Stimulated activated CD8-positive, alpha-beta memory T cell treated with anti-CD3 and anti-CD28 coated beads, Interleukin-7, amount 100 ng/mL, for 1 hour (primary cell): ENCODE results near the gene WTIP.
"Not testable (repeated sequence)": the region's sequence is repeated elsewhere in the genome, so short reads cannot be mapped to it uniquely, and the experiment has no call there.

Experiments
- DNase-seq, 2 donors: peaks; one replicate each; pipeline ENCODE4 v3.0.0-alpha.2; 2020; ENCODE audit warnings: low read depth in 2 of 2

The WTIP gene

DNA sequence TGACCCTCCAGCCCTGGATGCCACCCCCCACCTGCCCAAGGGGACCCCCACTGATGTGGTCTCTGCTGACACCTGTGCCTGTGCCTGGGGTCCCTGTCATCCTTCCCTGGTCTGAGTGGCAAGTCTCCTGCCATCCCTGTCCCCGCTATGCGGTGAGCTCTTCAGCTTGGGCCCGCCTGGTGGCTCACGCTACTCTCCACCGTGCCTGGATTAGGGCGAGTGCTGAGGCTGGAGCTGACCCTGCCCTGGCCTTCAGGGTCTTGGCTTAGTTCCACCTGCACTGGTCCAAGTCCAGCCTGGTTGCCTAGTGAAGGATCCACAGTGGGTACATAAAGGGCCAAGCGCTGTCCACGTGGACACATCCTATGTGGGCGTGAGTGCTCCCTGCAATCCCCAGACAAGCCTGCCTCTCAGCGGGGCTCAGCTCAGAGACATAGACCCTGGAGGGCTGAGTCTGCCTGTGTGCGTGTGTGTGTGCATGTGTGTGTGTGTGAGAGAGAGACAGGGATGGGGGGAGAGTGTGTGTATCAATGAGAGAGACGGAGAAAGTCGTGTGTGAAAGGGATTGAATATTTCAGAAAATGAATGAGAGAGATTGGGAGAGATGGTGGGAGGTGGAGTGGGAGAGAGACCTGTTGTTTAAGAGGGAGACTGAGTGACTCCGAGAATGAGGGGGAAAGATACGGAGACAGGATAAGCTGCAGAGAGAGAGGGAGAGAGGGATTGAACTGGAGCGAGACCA, 22.1 kb downstream of the WTIP start:
- DNase-seq: no peak

DNA sequence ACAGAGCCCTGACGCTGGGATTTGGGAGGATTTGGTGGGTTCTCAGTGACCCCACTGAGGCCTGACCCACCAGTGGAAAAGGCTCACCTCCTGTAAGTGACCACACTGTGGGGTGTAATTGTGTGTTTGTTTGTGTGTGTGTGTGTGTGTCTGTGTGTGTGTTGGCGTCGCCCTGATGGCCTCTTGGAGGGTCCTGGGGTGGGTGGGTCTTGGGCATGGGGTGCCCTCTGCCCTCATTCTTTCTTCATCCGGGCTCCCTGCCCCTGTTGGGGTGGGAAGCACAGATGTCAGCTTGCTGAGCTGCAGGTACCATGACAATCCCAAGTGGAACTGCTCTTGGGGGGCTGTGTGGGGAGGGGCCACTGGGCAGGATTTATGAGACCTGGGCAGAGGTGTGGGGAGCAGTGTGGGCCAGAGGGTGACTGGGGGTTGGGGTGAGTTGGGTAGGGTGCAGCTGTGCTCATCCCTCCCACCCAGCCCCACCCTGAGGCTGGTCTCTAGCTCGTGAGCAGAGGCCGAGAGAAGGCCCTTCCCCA, 22.8 kb downstream of the WTIP start:
- no peak for DNase-seq

DNA sequence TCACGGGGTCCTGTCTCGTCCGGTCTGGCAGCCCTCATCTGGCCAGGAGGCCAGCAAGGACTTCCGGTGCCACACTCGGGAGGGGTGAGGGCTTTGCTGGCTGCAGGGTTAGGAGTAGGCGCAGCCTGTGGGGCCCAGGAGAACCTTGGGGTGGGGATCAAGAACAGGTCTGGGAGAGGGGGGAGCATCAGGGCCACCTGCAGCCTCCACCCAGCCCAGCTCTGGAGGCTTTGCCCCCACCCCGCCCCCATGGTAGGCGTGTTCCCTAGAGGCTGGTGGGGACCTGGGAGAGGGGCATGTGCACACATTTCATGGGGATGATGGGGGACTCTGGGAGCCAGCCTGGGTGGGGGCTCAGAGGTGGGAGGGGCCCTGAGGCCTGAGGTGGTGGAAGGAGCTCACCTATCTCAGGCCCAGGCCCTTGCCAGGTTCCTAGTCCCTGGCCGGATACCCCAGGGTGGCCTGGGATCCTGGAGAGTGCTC, 23.3 kb downstream of the WTIP start:
- no peak for DNase-seq

DNA sequence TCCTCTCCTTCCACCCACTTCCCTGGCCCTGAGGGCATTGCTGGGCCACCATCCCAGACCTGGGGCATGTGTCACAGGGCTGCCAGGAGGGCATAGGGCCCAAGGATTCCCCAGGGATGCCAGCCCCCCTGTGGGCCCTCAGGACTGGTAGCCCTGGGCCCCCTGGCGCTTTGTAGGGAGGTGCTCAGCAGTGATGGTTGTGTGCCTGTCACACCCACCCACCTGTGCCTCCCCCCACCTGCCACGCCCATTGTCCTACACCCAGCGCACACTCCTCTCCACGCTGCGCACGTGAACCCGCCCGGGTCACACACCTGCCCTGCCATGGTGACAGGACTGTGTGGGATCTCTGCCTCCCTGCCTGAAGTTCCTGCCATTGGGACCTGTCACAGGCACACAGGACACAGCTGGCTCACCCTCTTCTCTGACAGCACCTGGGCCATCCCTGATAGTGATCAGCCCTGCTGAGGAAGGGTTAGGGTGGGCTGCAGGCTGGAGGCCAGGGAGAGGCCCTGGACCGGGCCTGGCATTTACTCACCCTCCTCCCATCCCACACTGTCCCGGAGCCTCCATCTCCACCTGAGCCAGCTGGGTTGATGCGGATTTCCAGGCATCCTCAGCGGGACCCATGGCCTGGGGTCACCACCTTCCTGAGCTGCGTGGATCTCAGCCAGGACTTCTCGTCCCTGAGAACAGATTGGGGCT, 23.9 kb downstream of the WTIP start:
- no peak for DNase-seq

DNA sequence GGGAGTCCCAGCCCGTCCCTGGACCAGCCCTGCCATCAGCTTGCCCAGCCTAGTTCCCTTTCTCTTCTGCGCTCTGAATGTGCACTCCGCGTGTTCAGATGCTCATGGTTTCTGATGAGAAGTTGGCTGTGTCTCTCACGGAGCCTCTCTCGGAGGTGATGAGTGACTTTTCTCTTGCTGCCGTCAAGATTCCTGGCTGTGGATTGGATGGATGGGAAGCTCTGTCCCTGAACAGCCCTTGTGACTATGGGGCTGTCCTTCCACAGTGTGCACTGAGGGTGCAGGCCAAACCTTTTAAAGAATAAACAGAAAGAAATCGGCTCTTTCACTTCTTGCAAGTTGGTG, 24.4 kb downstream of the WTIP start:
- no peak for DNase-seq

DNA sequence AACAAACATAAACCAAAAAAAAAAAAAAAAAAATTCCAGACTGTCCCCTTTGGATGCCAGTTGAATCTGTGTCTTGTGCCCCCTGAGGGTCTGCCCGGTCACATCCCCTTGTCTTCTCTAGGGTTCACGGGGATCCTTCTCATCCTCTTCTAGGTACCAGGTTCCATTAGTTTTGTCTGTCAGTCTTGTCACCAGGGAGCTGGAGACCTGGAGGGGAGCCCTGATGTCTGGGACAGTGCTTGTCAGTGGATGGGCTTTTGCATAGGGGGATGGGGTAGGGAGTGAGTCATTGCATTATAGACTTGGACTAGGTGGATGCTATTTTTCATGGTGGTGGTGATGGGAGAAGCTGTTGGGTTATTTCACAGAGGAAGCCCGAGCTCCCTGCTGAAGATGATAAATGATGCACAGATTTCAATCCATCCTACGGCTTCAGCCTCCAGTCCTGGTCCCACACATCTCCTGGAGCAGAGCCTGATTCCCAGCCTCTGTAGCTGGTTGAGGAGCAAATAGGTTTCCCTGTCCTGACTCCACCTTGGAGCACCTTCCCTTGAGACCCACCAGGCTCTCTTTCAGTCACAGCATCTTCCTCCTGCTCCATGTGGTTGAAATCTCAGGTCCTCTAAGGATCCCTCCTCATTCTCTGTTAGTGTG, 26.0 kb downstream of the WTIP start:
- DNase-seq: no peak

DNA sequence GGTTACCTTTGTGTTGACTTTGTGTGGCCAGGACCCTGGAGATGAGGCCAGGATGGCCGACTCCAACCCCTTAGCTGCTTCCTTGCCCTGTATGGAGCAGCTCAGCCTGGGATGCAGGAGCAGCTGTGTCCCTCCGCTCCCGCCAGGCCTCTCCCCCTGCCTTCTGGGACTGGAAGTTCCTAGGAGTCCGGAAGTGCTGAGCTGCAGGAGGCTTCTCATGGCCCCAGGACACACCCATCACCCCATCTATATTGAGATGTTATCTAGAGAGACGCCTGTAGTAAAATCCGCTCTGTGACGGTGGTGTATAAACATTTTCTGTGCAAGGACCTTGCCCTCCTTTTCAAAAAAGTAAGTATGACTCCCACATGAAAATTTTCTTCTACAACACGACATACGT, 27.0 kb downstream of the WTIP start:
- DNase-seq: no peak

DNA sequence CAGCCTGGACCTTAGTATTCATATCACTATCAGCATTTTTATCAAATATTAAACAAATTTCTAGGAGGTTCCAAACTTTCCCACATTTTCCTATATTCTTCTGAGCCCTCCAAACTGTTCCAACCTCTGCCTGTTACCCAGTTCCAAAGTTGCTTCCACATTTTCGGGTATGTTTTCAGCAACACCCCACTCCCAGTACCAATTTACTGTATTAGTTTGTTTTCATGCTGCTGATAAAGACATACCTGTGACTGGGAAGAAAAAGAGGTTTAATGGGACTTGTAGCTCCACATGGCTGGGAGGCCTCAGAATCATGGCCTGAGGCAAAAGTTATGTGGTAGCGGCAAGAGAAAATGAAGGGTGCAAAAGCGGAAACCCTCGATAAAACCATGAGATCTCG, 29.3 kb downstream of the WTIP start:
- DNase-seq: not testable (repeated sequence)

DNA sequence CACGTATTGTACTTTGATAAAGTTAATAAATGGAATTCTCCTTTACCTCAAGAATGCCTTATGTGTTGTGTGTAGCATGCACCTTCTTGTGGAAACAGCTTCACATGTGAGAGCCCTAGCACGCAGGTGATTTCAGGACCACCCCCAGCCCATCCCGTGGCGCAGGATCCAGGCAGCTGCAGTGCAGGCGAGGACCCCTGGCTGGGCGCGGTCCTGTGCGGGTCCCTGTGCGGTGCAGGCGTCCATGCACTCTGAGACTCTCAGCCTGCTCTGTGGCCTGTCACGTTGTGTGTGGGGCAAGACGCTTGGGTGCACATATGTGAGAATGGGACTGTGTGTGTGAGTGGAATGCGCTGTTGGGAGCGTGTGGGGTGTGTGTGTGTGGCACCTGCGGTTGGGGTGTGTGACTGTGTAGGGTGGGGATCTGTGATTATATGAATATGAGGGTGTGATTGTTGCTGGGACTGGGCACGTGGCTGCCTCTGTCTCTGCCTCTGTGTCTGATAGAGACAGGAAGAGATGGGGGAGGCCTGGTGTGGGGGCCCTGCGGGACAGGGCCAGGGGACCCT, 30.8 kb downstream of the WTIP start:
- no peak for DNase-seq

DNA sequence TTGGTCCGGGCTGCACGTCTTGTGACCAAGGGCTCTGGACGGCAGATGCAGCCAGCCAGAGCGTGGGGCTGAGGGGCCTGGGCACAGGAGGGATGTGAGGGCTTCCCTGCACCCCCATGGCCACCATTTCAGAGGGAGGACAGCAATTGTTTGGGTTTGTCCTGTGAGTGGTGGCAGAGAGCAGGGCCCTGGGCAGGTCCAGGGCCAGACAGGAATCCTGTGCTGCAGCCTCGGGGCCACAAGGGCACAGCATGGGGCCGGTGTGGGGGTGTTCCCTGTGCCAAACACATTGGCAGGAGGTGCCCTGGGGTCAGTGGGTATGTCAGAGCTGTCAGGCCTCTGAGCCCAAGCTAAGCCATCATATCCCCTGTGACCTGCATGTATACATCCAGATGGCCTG, 32.2 kb downstream of the WTIP start:
- no peak for DNase-seq

DNA sequence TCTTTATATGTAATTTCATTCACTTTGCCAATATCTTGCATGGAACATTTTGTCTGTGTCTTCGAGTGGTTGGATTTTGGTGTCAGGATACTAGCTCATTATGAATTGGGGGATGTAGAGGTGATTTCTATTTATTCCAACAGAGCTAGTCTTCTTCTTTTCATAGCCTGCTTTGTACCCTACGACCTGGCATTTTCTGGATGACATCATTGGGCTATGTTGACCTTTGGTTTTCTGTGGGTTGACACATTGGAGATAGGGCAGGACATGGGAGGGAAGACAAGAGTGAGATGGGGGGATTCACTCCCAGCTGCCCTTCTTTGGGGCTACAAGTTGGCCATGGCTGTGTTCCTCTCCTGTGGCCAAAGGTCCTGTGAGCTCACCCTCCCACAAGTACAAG, 38.0 kb downstream of the WTIP start:
- DNase-seq: no peak

DNA sequence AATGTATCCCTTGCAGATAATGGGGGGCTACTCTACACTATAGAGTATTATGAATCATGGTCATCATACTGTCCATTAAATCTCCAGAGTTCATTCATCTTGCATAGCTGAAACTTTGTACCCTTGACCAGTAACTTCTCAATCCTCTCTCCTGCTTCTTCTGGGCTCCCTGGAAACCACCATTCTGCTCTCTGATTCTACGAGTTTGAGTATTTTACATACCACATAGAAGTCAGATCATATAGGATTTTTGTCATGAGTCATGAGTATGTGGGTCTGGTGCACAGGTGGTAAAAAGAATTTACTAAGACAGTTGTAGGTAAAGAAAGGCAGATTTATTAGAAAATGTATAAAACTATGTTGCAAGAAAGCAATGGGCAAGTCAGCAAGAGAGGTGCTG, 41.9 kb downstream of the WTIP start:
- no peak for DNase-seq

DNA sequence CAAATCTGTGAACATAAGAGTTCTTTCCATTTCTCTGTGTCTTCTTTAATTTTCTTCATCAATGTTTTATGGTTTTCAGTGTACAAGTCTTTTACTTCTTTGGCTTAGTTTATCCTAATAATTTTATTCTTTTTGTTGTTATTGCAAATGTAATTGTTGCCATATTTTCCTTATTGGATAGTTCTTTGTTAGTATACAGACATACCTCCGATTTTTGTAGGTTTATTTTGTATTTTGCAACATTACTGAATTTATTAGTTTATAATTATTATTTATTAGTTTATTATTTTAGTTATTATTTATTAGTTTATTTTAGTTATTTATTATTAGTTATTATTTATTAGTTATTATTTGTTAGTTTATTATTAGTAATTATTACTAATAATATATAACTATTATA, 43.4 kb downstream of the WTIP start:
- no peak for DNase-seq

DNA sequence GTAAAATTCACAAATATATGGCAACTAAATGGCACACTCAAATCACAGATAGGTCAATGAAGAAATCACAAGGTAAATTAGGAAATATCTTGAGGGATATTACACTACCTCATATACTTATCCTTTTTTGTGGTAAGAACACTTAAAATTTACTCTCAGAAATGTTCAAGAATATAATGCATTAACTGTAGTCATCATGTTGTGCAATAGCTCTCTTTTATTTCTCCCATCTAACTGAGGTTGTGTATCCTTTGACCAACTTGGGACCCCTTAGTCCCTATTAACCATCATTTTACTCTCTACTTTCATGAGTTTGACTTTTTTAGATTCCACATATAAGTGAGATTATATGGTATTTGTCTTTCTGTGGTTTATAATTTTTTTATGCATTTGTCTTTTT, 52.6 kb downstream of the WTIP start:
- DNase-seq: no peak

DNA sequence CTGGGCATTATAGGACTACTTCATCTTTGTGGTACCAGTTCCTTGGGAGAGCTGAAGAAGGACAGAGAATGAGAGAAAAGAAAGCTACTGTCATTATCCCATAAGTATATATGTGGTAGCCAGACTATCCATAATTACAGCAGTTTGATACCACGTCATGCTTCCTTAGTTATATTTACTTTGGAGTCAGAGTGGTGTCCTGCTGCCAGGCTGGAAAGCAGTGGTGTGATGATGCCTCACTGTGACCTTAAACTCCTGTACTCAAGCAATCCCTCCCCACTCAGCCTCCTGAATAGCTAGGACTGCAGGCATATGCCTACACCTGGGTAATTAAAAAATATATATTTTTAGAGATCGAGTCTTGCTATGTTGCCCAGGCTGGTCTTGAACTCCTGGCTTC, 57.8 kb downstream of the WTIP start:
- no peak for DNase-seq

DNA sequence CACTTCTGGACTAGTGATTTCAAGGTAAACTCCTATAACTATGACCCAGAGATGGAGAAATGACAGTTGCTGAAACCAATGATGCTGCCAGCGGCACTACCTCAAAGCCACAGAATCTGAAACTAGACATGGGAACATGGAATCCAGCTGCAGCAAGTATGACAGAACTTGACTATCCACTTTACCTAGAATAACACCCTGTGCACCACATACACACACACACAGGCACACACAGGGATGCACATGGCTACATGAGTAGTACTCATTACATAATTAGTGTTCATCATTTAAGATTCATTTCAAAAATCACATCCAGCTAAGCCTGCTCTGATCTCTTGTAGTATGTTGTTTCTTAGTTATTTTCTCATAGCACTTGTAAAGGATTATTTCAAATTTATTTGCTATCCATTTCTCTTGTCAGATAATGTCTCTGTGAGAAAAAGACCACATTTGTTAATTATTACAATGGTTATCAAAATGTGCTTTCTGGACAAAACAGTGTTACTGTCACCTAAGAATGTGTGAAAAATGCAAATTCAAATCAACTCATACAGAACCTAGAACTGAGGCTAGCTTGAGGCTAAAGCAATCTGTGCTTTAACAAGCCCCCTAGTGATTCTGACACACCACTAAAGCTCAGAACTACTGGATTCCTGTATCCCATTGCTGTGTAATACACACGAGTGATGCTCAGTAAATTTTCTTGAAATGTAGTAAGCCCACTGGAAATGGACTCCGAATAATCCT, 59.4 kb downstream of the WTIP start:
- DNase-seq: no peak

DNA sequence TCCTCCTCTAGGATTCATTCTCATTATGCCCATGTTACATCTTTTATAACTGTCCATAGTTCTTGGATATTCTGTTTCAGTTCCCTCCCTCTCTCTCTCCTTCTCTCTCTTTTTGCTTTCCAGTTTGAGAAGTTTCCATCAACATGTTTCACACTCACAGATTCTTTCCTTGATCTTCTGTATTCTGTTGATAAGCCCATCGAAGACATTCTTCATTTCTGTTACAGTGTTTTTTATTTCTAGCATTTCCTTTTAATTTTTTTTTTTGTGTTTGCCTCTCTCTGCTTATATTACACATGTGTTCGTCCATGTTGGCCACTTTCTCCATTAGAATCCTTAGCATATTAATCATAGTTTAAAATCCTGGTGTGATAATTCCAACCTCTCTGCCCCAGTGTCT, 68.3 kb downstream of the WTIP start:
- no peak for DNase-seq

DNA sequence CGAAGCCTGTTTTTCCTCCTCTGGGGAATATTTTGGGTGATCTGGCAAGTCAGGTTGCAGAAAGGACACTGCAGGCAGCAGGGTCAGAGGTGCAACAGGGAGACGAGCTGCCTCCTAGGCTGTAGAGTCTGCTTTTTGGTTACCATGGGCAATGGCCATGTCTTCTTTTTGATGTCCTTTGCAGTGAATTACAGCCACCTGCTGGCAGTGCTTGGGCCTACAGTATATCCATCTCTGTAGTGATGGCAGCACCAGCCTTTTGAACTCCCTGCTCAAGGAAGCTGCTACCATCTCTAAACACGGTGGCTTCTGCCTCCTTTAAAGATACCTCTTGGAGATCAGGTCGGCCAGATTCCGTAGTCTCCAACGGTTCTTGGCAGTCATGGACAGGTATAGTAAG, 73.9 kb downstream of the WTIP start:
- no peak for DNase-seq

DNA sequence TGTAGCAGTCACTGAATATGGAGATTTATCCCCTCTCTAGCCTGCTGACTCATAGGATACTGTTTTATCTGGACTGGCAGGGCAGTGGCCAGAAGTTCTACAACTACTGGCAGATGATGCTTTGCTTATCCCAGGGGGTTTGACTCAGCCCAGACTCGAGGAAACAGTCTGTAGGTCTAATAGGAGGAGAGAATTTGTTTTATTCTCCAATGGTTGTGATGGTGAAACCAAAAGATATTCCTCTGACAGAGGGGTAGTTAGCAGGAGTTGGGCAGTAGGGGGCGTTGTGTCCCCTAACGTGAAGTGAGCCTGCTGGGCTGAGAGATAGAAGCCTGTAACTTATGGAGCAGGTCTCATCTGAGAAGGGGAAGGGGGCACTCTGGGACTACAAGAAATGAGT, 74.9 kb downstream of the WTIP start:
- DNase-seq: no peak

DNA sequence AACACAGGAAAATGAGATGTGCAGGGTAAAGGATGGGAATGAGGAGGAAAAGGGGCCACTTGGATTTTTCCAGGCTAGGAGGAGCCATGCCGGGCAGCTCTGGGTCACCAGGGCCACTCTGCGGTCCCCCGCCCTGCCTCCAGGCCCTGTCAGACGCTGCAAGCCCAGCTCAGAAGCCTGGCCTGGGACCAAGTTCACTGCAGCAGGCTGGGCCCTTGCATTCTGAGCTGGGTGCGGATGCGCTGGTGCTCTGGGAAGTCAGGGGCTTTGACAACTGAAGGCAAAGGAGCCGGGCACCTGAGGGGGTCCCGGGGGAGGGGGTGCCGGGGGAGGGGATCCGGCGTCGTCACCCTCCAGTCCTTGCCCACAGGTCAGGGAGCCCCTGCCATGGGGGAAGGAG, 77.5 kb downstream of the WTIP start:
- DNase-seq: no peak

DNA sequence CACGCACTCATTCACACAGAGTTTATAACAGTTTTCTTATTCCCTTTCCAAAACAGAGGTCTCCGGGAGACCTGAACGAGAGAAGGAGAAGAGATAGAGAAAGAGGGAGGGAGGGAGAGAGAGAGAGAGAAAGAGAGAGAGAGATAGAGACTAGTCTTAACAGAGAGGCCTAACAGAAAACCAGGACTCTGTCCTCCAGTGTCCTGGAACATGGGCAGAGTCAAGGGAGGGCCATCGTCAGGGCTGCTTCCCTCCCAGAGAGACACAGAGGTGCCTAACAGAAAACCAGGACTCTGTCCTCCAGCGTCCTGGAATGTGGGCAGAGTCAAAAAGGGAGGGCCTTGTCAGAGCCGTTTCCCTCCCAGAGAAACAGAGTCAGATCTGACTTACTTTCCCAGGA, 78.7 kb downstream of the WTIP start:
- no peak for DNase-seq
